KMS-11 (cell line): ENCODE measurements around the gene DEXI.
"Not testable (repeated sequence)": the region's sequence is repeated elsewhere in the genome, so short reads cannot be mapped to it uniquely, and the experiment has no call there.

Source experiments
- H2AFZ ChIP-seq: fragments of 200-600 bp; sonication (generic); 2 replicates; pipeline ENCODE4 v1.6.1; 2016; ENCODE audit warnings: antibody characterized with exemption, mixed run types, low read depth
- H3K27ac ChIP-seq: fragments of 200-600 bp; sonication (generic); 2 replicates; pipeline ENCODE4 v1.6.1; 2016; ENCODE audit warnings: mild to moderate bottlenecking, mixed run types
- H3K27me3 ChIP-seq: fragments of 200-600 bp; sonication (generic); 2 replicates; pipeline ENCODE4 v1.6.1; 2017; ENCODE audit warnings: mild to moderate bottlenecking, low read depth, mixed run types, moderate library complexity; ENCODE audit not compliant: insufficient read depth
- H3K36me3 ChIP-seq: fragments of 200-600 bp; sonication (generic); 2 replicates; pipeline ENCODE4 v1.6.1; 2017; ENCODE audit warnings: mild to moderate bottlenecking, mixed run types; ENCODE audit not compliant: insufficient read depth
- H3K4me1 ChIP-seq: fragments of 200-600 bp; sonication (generic); 2 replicates; pipeline ENCODE4 v1.6.1; 2016; ENCODE audit warnings: mild to moderate bottlenecking, low read depth, mixed run types; ENCODE audit not compliant: poor library complexity, severe bottlenecking
- H3K4me2 ChIP-seq: fragments of 200-600 bp; sonication (generic); 2 replicates; pipeline ENCODE4 v1.7.0; 2016; ENCODE audit warnings: mild to moderate bottlenecking, mixed run types
- H3K4me3 ChIP-seq: fragments of 200-600 bp; sonication (generic); IDR thresholded peaks from 2 replicates; pipeline ENCODE4 v1.6.1; 2017; ENCODE audit warnings: low read depth, low read length, mixed read lengths; ENCODE audit not compliant: insufficient read depth
- H3K79me2 ChIP-seq: fragments of 200-600 bp; sonication (generic); 2 replicates; pipeline ENCODE4 v1.6.1; 2016; ENCODE audit warnings: low read depth, mixed run types; ENCODE audit not compliant: insufficient read depth
- H3K9ac ChIP-seq: fragments of 200-600 bp; sonication (generic); 2 replicates; pipeline ENCODE4 v1.6.1; 2016; ENCODE audit warnings: mild to moderate bottlenecking, mixed run types
- H4K20me1 ChIP-seq: fragments of 200-600 bp; sonication (generic); 2 replicates; pipeline ENCODE4 v1.6.1; 2016; ENCODE audit warnings: mild to moderate bottlenecking, mixed run types; ENCODE audit not compliant: insufficient read depth
- TF ChIP-seq, protein P1 (sequence below): fragments of 200-600 bp; sonication (generic); conservative IDR thresholded peaks from 2 replicates; pipeline ENCODE4 v1.6.1; 2017; ENCODE audit warnings: low read depth, mild to moderate bottlenecking, antibody characterized with exemption, low read length, moderate library complexity, mixed read lengths

The DEXI gene

DNA sequence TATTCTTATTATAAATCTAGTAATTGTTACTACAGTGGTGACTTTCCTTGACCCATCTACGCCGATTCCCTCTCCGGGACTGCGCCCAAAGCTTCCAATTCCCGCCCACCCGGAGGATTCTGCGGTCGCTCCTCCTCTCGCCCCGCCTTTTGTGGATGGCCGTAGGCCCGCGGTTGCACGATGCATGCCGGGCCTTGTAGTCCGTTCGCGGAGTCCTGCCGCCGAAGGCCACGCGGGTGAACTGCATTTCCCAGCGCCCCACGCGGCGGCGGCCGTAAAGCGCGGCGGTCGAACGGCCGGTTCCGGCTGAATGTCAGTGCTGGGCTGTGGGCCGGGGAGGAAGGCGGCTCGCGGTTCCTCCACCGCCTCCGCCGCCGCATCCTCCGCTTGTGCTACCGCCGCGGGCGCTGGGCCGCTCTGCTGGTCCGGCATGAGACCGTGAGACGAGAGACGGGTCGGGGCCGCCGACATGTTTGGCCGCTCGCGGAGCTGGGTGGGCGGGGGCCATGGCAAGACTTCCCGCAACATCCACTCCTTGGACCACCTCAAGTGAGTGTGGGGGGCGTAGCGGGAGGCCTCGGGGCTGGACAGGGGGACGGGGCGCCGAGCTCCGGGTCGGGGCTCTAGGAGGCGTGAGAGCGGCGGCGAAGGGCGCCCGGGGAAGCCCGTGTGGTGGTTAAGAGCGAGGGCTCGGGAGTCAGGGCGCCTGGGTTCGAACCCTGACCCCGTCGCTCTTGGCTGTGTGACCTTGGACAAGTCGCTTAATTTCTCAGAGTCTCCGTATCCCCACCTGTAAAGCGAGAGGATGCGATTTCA, 2.2 kb upstream of the DEXI start, which contains the start of gene CLEC16A:
CLEC16A (plus strand) TSS at position 316 of the 816 bp plus-strand sequence; CDS start at position 470, 154 bp downstream.
- H3K27me3 ChIP-seq, result no peaks in the 10 kb centered on the region
- H2AFZ ChIP-seq, result peak within 1 kb of the TSS; percentile 77
- peaks cover 41% of the 10 kb centered on the region; the same call in 1 of the 2 replicates for H3K79me2 ChIP-seq
- H3K4me3 ChIP-seq, result peak within 1 kb of the TSS; percentile 42
- peak within 1 kb of the TSS; percentile 64 for H3K9ac ChIP-seq
- TF ChIP-seq, protein P1, sequence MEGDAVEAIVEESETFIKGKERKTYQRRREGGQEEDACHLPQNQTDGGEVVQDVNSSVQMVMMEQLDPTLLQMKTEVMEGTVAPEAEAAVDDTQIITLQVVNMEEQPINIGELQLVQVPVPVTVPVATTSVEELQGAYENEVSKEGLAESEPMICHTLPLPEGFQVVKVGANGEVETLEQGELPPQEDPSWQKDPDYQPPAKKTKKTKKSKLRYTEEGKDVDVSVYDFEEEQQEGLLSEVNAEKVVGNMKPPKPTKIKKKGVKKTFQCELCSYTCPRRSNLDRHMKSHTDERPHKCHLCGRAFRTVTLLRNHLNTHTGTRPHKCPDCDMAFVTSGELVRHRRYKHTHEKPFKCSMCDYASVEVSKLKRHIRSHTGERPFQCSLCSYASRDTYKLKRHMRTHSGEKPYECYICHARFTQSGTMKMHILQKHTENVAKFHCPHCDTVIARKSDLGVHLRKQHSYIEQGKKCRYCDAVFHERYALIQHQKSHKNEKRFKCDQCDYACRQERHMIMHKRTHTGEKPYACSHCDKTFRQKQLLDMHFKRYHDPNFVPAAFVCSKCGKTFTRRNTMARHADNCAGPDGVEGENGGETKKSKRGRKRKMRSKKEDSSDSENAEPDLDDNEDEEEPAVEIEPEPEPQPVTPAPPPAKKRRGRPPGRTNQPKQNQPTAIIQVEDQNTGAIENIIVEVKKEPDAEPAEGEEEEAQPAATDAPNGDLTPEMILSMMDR, result no peak
- no peaks in the 10 kb centered on the region for H3K36me3 ChIP-seq
- no peaks in the 10 kb centered on the region; the same call in 1 of the 2 replicates for H4K20me1 ChIP-seq
- no peak within 1 kb of the TSS for H3K27ac ChIP-seq
- peaks cover 40% of the 10 kb centered on the region for H3K4me1 ChIP-seq
- H3K4me2 ChIP-seq, result peak within 1 kb of the TSS; percentile 91

DNA sequence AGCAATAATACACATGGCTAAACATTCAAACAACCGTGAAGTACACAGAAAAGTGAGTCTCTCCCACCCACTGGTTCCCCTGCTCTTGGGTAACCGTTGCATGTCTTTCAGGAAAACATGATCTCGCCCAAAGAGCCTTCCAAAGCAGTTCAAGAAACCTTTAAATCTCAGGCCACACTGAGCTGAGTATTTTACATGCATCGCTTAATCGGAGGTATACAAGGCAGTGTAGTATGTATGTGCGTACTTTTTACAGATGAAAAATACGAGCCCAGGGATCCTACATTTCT, 741 bp upstream of the DEXI start:
- H3K4me2 ChIP-seq, result peak overlapping the region; percentile 65
- H3K36me3 ChIP-seq, result no peaks in the 10 kb centered on the region
- peaks cover 54% of the 10 kb centered on the region for H3K4me1 ChIP-seq
- H4K20me1 ChIP-seq, result no peaks in the 10 kb centered on the region; the same call in 1 of the 2 replicates
- no peaks in the 10 kb centered on the region for H3K27me3 ChIP-seq
- TF ChIP-seq, protein P1, result no peak
- H3K27ac ChIP-seq, result no peak overlapping the region
- H3K79me2 ChIP-seq, result peaks cover 54% of the 10 kb centered on the region; the same call in 1 of the 2 replicates
- no peak overlapping the region for H3K4me3 ChIP-seq
- no peak overlapping the region for H3K9ac ChIP-seq
- peak overlapping the region; percentile 72; the same call in 1 of the 2 replicates for H2AFZ ChIP-seq

DNA sequence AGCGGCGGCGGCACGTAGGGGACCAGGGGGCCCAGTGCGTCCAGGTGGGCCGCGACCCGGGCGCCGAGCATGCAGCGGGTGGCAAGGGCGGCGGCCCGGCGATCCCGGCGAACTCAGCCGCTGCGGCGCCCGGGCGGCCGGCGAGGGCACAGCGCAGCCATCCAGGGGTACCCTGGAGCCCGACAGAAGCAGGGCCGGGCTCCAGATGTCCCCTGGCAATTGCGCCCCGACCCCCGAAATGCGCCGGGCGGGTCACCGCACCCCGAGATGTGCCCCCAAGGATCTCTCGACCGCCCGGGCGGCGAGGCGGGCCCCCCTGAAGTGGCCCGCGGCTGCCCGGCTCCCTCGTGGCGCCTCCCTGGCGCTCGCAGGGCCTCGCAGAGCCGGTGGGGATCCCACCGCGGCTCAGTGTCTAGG, 325 bp downstream of the DEXI start:
- H3K27me3 ChIP-seq, H3K36me3 ChIP-seq, H3K4me3 ChIP-seq, H3K27ac ChIP-seq, H4K20me1 ChIP-seq: not testable (repeated sequence)
- H3K4me1 ChIP-seq, result peaks cover 62% of the 10 kb centered on the region
- peak overlapping the region; percentile 89 for H3K4me2 ChIP-seq
- peak overlapping the region; percentile 72; the same call in 1 of the 2 replicates for H2AFZ ChIP-seq
- H3K79me2 ChIP-seq, result peaks cover 49% of the 10 kb centered on the region; the same call in 1 of the 2 replicates
- H3K9ac ChIP-seq, result peak overlapping the region; percentile 48; the same call in 1 of the 2 replicates

DNA sequence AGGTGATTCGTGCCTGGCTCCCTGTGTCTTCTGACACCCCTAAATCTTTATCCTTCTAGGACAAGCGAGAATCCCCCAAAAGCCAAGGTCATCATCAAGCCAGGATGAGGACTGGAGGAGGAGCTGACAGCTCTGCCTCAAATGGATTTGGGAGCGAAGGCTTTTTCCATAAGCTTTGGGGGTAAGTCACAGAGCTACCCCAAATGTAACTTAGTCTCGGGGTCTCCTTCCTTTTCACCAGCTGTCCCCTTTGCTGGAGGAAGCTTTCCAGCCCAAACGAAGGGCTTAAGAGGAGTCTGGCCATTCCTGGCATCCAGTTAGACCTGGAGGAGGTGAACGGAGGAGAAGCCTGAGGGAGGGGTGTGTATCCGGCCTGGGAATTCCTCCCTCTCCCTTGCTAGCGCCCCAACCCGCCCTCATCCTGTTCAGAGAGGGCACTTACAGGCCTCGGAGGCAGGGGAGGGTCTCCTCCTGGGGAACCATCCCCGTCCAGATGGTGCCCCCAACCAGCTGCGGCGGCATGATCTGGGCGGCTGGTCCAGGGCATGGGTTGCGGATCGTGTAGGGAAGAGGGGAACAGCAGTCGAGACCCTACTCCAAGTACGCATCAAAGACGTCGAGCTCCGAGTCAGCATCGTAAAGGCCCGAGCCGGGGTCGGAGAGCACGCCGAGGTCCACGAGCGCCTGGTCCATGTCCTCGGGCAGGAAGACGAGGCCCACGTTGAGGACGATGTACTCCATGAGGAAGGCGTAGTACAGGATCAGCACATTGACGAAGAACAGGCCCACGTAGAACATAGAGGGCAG, 938 bp downstream of the DEXI start:
- Histone ChIP-seq H3K4me1 (peaks cover 62% of the 10 kb centered on the region), H3K4me2 (peak overlapping the region; percentile 89), H3K79me2 (peaks cover 43% of the 10 kb centered on the region; the same call in 1 of the 2 replicates), H3K4me3 (no peak overlapping the region), H3K27me3 (no peaks in the 10 kb centered on the region), H3K36me3 (no peaks in the 10 kb centered on the region), H3K9ac (peak overlapping the region; percentile 48; the same call in 1 of the 2 replicates), H2AFZ (no peak overlapping the region), H4K20me1 (no peaks in the 10 kb centered on the region), H3K27ac (no peak overlapping the region)
- TF ChIP-seq, protein P1, result no peak
